Retina (tissue), 1 donor: Measurements from ENCODE around the gene AHDC1.

Experiments used
- DNase-seq: peaks from one replicate; pipeline ENCODE4 v3.0.0-alpha.2; 2016

Gene AHDC1

GRCh38 chr1:27527223-27527889 is 76.6 kb downstream of the AHDC1 start:
- DNase-seq: peak; percentile 88

- DNase-seq: no peak
These were observed 77.2 kb downstream of the AHDC1 start for GRCh38 chr1:27526569-27527222.

DNA sequence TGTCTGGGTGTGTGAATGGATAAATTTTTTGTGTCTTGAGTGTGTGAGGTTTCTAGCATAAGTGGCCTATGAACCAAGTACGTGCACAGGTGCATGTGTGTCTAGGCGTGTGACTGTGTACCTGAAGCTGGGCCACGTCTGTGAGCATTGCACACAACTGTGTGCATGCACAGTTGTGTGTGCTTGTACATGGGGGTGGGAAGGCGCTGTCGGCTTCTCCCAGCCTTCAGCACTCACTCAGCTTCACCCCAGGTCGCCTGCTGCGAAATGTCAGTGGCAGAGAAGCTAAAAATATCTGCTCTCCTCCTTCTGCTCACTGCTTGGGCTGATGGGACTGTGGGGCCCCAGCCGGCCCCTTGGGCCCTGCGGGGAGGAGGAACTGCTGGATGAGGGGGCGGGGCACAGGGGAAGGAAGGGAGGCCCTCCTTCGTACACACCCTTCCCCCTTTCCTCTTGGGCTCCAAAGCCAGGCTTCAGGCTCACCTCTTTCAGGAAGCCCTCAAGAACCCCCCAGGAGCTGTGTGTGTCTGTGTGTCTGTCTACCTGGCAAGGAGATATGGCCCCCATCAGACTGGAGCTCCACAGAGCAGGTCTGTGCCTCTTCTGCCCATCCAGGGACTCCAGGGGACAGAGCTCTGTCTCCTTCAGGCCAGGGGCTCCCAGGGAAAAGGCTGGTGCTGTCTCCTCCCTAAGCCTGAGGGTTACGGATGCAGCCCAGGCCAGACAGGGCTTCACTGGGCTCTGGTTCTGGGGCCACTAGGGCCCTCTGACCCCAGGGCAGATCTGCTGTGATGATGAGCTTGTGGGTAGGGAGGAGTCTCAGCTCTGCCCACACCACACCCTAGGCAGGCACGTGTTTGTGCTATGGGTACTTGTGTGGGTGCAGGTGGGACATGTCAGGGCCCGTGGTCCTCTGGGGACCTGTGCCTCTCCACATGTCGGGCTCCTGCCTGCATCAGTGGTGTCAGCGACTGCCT is 78.4 kb downstream of the AHDC1 start:
- peak; percentile 74 for DNase-seq

- DNase-seq: no peak
These were observed 80.5 kb downstream of the AHDC1 start for GRCh38 chr1:27523337-27524020.

DNA sequence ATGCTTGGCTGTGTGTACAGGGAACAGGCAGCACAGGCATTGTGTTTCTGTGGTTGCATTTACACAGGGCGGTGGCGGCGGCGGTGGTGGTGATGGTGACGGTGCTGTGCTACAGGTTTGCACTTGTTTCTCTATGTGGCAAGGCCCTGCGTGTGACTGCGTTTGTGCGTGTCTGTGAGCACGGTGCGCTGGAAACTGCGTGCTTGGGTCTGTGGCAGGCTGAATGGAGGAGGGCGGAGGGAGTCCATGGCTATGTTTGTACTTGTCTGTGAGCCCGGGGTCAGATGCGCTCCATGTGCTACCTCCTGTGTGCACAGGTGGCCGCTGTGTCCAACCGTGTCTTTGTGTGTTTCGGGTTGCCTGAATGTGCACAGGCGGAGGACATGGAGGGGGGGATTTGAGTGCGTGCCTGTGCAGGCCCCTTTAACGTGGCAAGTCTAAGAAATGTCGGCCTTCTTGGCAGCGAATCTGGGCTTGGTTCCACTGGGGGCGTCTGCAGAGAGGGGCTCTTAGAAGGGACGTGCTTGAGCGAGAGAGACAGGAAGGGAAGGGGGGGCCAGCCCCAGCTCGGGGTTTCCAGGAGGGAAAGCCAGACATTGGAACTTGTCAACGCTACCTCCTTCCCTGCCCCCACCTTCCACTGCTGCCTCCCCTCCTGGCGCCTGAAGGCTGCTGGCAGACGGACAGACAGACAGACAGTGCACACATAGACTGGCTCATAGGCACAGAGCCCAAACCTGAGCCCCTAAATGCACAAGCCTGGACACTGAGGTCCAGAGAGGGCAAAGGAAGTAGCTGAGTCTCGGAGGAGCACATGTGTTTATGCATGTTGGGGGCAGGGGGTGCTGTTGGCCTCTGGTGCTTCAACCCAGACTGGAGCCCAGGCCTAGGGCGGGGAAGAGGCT is 81.3 kb downstream of the AHDC1 start:
- peak; percentile 60 for DNase-seq

GRCh38 chr1:27521861-27522431 is 82.0 kb downstream of the AHDC1 start:
- no peak for DNase-seq

GRCh38 chr1:27521336-27521831 is 82.6 kb downstream of the AHDC1 start:
- no peak for DNase-seq

DNA sequence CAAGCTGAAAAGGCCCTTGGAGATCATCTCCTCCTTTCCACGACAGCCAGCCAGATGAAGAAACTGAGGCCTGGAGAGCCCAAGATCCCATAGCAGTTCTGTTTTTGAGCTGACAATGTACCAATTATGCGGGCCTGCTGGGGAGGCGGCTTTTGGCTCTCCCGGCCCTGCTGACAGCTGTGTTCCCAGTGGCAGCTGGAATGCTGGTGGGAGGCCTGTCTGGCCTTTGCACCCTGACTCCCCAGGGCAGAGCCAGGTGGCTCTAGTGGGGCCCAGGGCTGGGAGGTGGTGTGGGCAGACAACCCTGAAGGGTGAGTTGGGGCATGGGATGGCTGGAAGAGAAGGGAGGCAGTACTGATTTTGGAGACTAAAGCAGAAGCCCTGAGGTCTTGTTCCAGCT is 83.3 kb downstream of the AHDC1 start:
- no peak for DNase-seq

DNA sequence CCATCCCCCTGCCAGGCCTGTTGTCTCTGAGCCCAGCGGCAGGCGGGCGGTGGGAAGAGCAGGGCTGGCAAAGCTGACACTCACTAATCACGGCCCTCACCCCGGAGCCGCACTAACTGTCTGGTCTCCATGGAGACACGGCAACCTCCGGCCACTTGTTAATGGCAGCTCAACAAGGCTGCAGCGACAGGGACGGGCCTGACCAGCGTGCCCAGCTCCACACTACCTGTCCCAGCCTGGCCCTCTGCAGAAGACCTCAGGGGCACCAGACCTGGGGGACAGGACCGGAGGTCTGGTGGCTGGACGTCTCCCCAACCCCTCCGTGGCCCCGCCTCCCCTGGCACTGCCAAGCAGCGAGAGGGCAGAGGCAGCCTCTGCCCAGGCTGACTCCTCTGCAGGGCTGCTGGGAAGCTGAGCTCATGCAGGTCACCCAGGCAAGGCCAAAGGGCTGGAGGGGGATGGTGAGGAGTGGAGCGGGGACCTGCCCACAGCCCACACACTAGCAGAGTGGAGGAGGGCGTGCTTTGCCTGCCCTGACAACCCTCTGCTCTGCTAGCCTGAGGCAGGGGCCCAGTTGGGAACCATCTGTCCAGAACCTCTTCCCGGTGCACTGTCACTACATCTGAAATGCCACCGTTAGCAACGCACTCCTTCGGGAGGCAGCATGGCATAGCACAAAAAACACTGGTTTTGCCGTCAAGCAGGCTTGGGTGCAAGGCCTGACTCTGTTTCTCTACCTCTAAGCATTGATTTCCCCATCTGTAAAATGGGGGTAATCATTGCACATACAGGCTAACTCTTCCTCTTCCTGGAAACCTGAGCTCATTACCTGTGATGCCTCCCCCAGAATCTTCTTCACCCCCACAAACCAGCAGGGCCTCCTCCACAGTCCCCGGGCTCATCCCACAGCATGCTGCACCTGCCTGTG is 84.3 kb downstream of the AHDC1 start:
- DNase-seq: peak; percentile 85

DNA sequence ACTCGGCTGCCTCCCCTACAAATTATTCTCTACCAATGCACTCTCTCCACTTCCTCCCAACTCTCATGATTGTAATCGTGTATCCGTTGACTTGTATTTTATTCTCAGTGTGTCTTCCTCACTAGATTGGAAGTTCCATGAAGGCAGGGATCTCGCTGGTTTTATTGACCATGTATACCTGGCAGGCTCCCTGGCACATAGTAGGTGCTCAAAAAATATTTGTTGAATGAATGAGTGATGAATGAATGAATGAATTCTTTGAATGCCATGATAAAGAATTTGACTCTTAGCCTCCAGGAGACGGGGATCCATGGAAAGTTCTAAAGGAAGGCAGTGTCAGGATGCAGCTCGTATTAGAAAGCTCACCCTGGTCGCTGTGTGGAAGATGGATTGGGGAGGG is 85.1 kb downstream of the AHDC1 start:
- no peak for DNase-seq

DNA sequence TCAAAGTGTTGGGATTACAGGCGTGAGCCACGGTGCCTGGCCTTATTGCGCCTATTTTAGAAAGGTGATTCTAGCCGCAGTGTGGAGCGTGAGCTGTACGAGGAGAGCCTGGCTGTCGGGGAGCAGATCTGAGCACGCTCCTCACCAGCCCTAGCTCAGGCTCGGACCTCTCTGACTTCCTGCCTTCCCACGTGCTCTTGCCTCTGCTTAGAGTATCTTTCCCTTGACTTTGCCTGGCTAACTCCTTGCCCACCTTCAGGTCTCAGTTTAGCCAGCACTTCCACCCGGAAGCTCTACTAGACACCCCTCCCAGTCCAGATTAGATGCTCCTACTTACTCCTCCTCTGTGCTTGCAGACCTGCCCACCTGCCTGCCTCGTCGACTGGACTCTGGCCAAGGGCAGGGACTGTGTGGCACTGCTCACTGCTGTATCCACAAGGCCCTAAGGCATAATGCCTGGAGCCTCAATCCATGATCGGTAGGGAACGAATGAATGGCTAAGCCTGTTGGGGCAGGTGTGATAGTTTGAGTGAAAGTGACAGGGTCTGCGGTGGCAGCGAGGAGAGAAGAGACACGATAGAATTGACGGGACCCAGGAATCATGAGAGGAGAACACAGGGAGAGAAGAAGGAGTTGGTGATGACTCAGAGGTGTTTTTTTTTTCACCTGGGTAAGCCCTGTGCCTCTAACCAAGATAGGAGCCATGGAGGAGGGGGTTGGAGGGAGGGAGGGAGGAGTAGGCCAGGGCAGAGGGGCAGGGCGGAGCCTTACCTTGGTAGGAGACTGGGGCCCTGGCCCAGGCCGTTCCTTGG is 85.8 kb downstream of the AHDC1 start:
- no peak for DNase-seq

- DNase-seq: no peak
These were observed 86.6 kb downstream of the AHDC1 start for GRCh38 chr1:27517301-27517700.

- no peak for DNase-seq
These were observed 88.3 kb downstream of the AHDC1 start for GRCh38 chr1:27515626-27516025.

DNA sequence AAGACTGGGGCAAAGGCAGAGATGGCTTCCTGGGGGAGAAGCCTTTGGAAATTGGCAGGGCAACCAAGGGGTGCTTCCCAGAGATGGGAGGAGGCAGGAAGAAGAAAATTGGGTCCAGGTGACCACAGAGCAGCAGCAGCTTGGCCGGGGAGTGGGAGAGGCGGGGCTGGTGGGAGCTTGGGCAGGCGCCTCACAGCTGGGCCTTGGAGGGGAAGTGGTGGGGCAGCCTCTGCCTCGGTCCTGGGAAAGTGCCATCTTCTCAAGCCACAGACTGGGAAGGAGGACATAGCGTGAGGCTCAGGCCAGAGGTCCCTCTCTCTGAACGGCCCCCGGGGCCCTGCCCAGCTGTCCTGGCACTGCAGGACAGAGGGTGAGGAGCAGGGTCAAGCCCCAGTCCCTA is 90.0 kb downstream of the AHDC1 start:
- no peak for DNase-seq

GRCh38 chr1:27513528-27513927 is 90.4 kb downstream of the AHDC1 start:
- no peak for DNase-seq

- no peak for DNase-seq
These were observed 94.5 kb downstream of the AHDC1 start for GRCh38 chr1:27509127-27510080.

- no peak for DNase-seq
These were observed 95.8 kb downstream of the AHDC1 start for GRCh38 chr1:27507960-27508665.
